ENCODE results near the gene CSH1.
A peak's percentile ranks its signal among the peaks of the same experiment; 100 is the strongest.
"Not testable (repeated sequence)": the region's sequence is repeated elsewhere in the genome, so short reads cannot be mapped to it uniquely, and the experiment has no call there.

Gene CSH1

GRCh38 chr17:63916566-63917185, 20.3 kb upstream of the CSH1 start:
- ChIA-PET CTCF (interaction anchor here (1.2 to 12.9 kb wide), 7 partner anchors 13 to 111 kb away, joined by 4 to 207 read pairs (median 51); no protein-coding TSS in a partner anchor), POLR2A (no interaction called here)
- DNase-seq (ENCODE audit: extremely low spot score): no peak
- TF ChIP-seq CTCF (IDR thresholded peaks at IDR 0.05; ENCODE audit: control extremely low read depth, extremely low read depth, low read depth, missing control alignments): no peak

- POLR2A ChIA-PET; DNase-seq (ENCODE audit: extremely low spot score): not testable (repeated sequence)
- CTCF ChIA-PET: interaction anchor here (1.0 to 12.9 kb wide), 9 partner anchors 12 to 112 kb away, joined by 3 to 207 read pairs (median 4); partner anchors contain the start of gene CD79B
Observed at GRCh38 chr17:63915753-63916152, 19.4 kb upstream of the CSH1 start.

GRCh38 chr17:63914471-63914870, 18.1 kb upstream of the CSH1 start:
- no peak for TF ChIP-seq CTCF (IDR thresholded peaks at IDR 0.05; ENCODE audit: control extremely low read depth, extremely low read depth, low read depth, missing control alignments)
- POLR2A ChIA-PET: no interaction called here
- CTCF ChIA-PET: interaction anchor here (1.1 to 12.9 kb wide), 7 partner anchors 11 to 114 kb away, joined by 3 to 207 read pairs (median 35); no protein-coding TSS in a partner anchor
- DNase-seq (ENCODE audit: extremely low spot score): no peak

GRCh38 chr17:63911657-63912100, 15.3 kb upstream of the CSH1 start:
- POLR2A ChIA-PET: interaction anchor here (0.6 kb wide), 1 partner anchor 231 kb away, joined by 3 read pairs; no protein-coding TSS in a partner anchor
- CTCF ChIA-PET: interaction anchor here (0.8 to 12.9 kb wide), 28 partner anchors 8 to 222 kb away, joined by 3 to 207 read pairs (median 6); partner anchors contain the start of genes CD79B and ICAM2

GRCh38 chr17:63911041-63911635, 14.8 kb upstream of the CSH1 start, which contains the start of gene CSHL1:
CSHL1 (minus strand) TSS chr17:63911258; CDS start chr17:63911196, 62 bp downstream.
- no peak for TF ChIP-seq CTCF (IDR thresholded peaks at IDR 0.05; ENCODE audit: control extremely low read depth, extremely low read depth, low read depth, missing control alignments)
- DNase-seq (ENCODE audit: extremely low spot score): no peak
- CTCF ChIA-PET: interaction anchor here (0.8 to 12.9 kb wide), 23 partner anchors 9 to 222 kb away, joined by 3 to 207 read pairs (median 6); partner anchors contain the start of genes CD79B and ICAM2
- POLR2A ChIA-PET: interaction anchor here (0.6 kb wide), 1 partner anchor 231 kb away, joined by 3 read pairs; no protein-coding TSS in a partner anchor

More at GRCh38 chr17:63911657-63912100, 15.3 kb upstream of the CSH1 start:
- TF ChIP-seq CTCF (IDR thresholded peaks at IDR 0.05; ENCODE audit: control extremely low read depth, extremely low read depth, low read depth, missing control alignments): peak; percentile 79
- DNase-seq (ENCODE audit: extremely low spot score): peak; percentile 76

- CTCF ChIA-PET: interaction anchor here (0.7 to 12.9 kb wide), 16 partner anchors 8 to 223 kb away, joined by 3 to 207 read pairs (median 6); partner anchors contain the start of gene ICAM2
- no peak for TF ChIP-seq CTCF (IDR thresholded peaks at IDR 0.05; ENCODE audit: control extremely low read depth, extremely low read depth, low read depth, missing control alignments)
- DNase-seq (ENCODE audit: extremely low spot score): no peak
Observed at GRCh38 chr17:63910096-63910495, 13.7 kb upstream of the CSH1 start.

GRCh38 chr17:63909586-63909985, 13.2 kb upstream of the CSH1 start:
- DNase-seq (ENCODE audit: extremely low spot score); POLR2A ChIA-PET: not testable (repeated sequence)
- CTCF ChIA-PET: interaction anchor here (1.6 to 4.7 kb wide), 2 partner anchors 8 to 40 kb away, joined by 3 to 35 read pairs; no protein-coding TSS in a partner anchor

More at GRCh38 chr17:63910096-63910495, 13.7 kb upstream of the CSH1 start:
- POLR2A ChIA-PET: no interaction called here

GRCh38 chr17:63907161-63907778, 10.9 kb upstream of the CSH1 start:
- CTCF ChIA-PET: interaction anchor here (1.3 to 1.4 kb wide), 2 partner anchors 39 to 226 kb away, joined by 4 to 6 read pairs; no protein-coding TSS in a partner anchor
- POLR2A ChIA-PET; DNase-seq (ENCODE audit: extremely low spot score): not testable (repeated sequence)

- DNase-seq (ENCODE audit: extremely low spot score); POLR2A ChIA-PET: not testable (repeated sequence)
- CTCF ChIA-PET: interaction anchor here (0.9 to 6.8 kb wide), 19 partner anchors 8 to 377 kb away, joined by 3 to 51 read pairs (median 5); partner anchors contain the start of genes CD79B and GH1
Observed at GRCh38 chr17:63904796-63905195, 8.4 kb upstream of the CSH1 start.
